GM23338 (cell line): ENCODE measurements around the gene NT5C. TPM values are rescaled to one million over a fixed set of nuclear protein-coding genes. Genes with fewer than 3 reads are reported as not detected.

Experiments used
- ATAC-seq: fragments of 200-7000 bp; cut with Tn5 transposase; 3 replicates; pipeline ENCODE4 v1.9.1; 2020
- DNase-seq: peaks from one replicate; pipeline ENCODE4 v3.0.0-alpha.2; 2015; ENCODE audit warnings: low spot score
- H2AFZ ChIP-seq: fragments of 200-600 bp; sonication (generic); 2 replicates; pipeline ENCODE4 v1.8.0; 2016; ENCODE audit warnings: antibody characterized with exemption, mild to moderate bottlenecking, moderate library complexity
- H3F3A ChIP-seq: fragments of 200-600 bp; sonication (generic); replicated peaks from 2 replicates; pipeline ENCODE4 v1.8.0; 2017; ENCODE audit warnings: antibody characterized with exemption, mixed run types, low read depth
- H3K27ac ChIP-seq: fragments of 200-600 bp; sonication (generic); 2 replicates; pipeline ENCODE4 v1.6.1; 2016; ENCODE audit warnings: low read depth
- H3K27me3 ChIP-seq: fragments of 200-600 bp; sonication (generic); 2 replicates; pipeline ENCODE4 v1.8.0; 2016; ENCODE audit warnings: mild to moderate bottlenecking, mixed run types, moderate library complexity; ENCODE audit not compliant: insufficient read depth
- H3K36me3 ChIP-seq: fragments of 200-600 bp; sonication (generic); 2 replicates; pipeline ENCODE4 v1.8.0; 2016; ENCODE audit warnings: mild to moderate bottlenecking; ENCODE audit not compliant: insufficient read depth
- H3K4me1 ChIP-seq: fragments of 200-600 bp; sonication (generic); 2 replicates; pipeline ENCODE4 v1.8.0; 2016; ENCODE audit warnings: mild to moderate bottlenecking, moderate library complexity; ENCODE audit not compliant: insufficient read depth
- H3K4me2 ChIP-seq: fragments of 200-600 bp; sonication (generic); 2 replicates; pipeline ENCODE4 v1.7.1; 2017; ENCODE audit warnings: mixed run types
- H3K4me3 ChIP-seq: fragments of 200-600 bp; sonication (generic); 2 replicates; pipeline ENCODE4 v1.6.1; 2016; ENCODE audit warnings: mixed run types
- H3K79me2 ChIP-seq: fragments of 200-600 bp; sonication (generic); replicated peaks from 2 replicates; pipeline ENCODE4 v1.8.0; 2017; ENCODE audit warnings: mild to moderate bottlenecking; ENCODE audit not compliant: insufficient read depth
- H3K9me2 ChIP-seq: fragments of 200-600 bp; sonication (generic); 2 replicates; pipeline ENCODE4 v1.8.0; 2017; ENCODE audit not compliant: insufficient read depth
- H4K20me1 ChIP-seq: fragments of 200-600 bp; sonication (generic); replicated peaks from 2 replicates; pipeline ENCODE4 v1.8.0; 2017; ENCODE audit warnings: mild to moderate bottlenecking; ENCODE audit not compliant: insufficient read depth
- H3K27ac Mint-ChIP-seq: 2 replicates; pipeline ENCODE4 v1.8.0; 2020; ENCODE audit warnings: inconsistent platforms, mild to moderate bottlenecking, moderate library complexity, mixed read lengths
- H3K27me3 Mint-ChIP-seq: 3 replicates; pipeline ENCODE4 v1.8.0; 2022; ENCODE audit warnings: low read depth, mild to moderate bottlenecking, moderate library complexity, mixed read lengths, inconsistent platforms; ENCODE audit not compliant: insufficient read depth, poor library complexity
- H3K36me3 Mint-ChIP-seq: 3 replicates; pipeline ENCODE4 v1.8.0; 2021; ENCODE audit warnings: low read depth, mild to moderate bottlenecking, inconsistent platforms, moderate library complexity, mixed read lengths
- H3K4me1 Mint-ChIP-seq: 3 replicates; pipeline ENCODE4 v1.8.0; 2020; ENCODE audit warnings: mild to moderate bottlenecking, inconsistent platforms, mixed read lengths
- H3K4me3 Mint-ChIP-seq: 3 replicates; pipeline ENCODE4 v1.8.0; 2021; ENCODE audit warnings: moderate library complexity, mild to moderate bottlenecking, inconsistent platforms, mixed read lengths
- H3K9me3 Mint-ChIP-seq: 3 replicates; pipeline ENCODE4 v1.8.0; 2020; ENCODE audit warnings: moderate library complexity, mild to moderate bottlenecking, inconsistent platforms, mixed read lengths
- CREB1 ChIP-seq: fragments of 250-450 bp; sonication (Bioruptor Pico); IDR thresholded peaks from 2 replicates; pipeline ENCODE4 v1.5.0; 2020; ENCODE audit warnings: low read depth, mild to moderate bottlenecking, moderate library complexity
- CTCF ChIP-seq, 2 experiments: fragments of 200-600 bp in 1 of 2; sonication (generic) in 1 of 2; conservative IDR thresholded peaks; 2 replicates each; pipeline versions ENCODE4 v1.5.1 to v1.6.1; 2016 to 2017; ENCODE audit warnings: antibody characterized with exemption in 2 of 2, low read depth in 2 of 2, mild to moderate bottlenecking in 2 of 2, moderate library complexity in 1 of 2
- EZH2 ChIP-seq: fragments of 200-600 bp; sonication (generic); IDR thresholded peaks from one replicate; pipeline ENCODE4 v1.8.0; 2017; ENCODE audit warnings: antibody characterized with exemption, mild to moderate bottlenecking, low read depth; ENCODE audit not compliant: unreplicated experiment
- EZH2phosphoT487 ChIP-seq: fragments of 200-600 bp; sonication (generic); IDR thresholded peaks from one replicate; pipeline ENCODE4 v1.8.1; 2018; ENCODE audit warnings: antibody characterized with exemption; ENCODE audit not compliant: unreplicated experiment
- JUNB ChIP-seq: IDR thresholded peaks from one replicate; pipeline ENCODE4 v1.6.1; 2016; ENCODE audit warnings: antibody characterized with exemption; ENCODE audit not compliant: unreplicated experiment
- POLR2AphosphoS5 ChIP-seq: IDR thresholded peaks from 2 replicates; pipeline ENCODE4 v1.6.1; 2016; ENCODE audit warnings: antibody characterized with exemption, low read depth
- STAT1 ChIP-seq: IDR thresholded peaks from one replicate; pipeline ENCODE4 v1.6.1; 2016; ENCODE audit warnings: antibody characterized with exemption; ENCODE audit not compliant: unreplicated experiment
- ZNF331 ChIP-seq: fragments of 250-450 bp; sonication (Bioruptor Pico); IDR thresholded peaks from 2 replicates; pipeline ENCODE4 v1.5.0; 2020; ENCODE audit warnings: low read depth, mild to moderate bottlenecking, moderate library complexity
- polyA plus RNA-seq: library from polyadenylated mRNA; unstranded; fragments of >200 nt; fragmentation: Nextera tagmentation; extraction: Ambion mirVana; gene quantifications from 2 replicates; pipeline ENCODE4 v1.2.1, GENCODE V29; 2016
- total RNA-seq: library from RNA; depleted of rRNA; stranded (reverse); fragments of >200 nt; shearing (Covaris generic); gene quantifications from 2 replicates; pipeline ENCODE4 v1.2.3, GENCODE V29; 2014
- TF ChIP-seq, protein P1 (sequence below): IDR thresholded peaks from 2 replicates; pipeline ENCODE4 v1.6.1; 2016; ENCODE audit warnings: antibody characterized with exemption
- TF ChIP-seq, protein P2 (sequence below): IDR thresholded peaks from one replicate; pipeline ENCODE4 v1.6.1; 2018; ENCODE audit warnings: antibody characterized with exemption; ENCODE audit not compliant: unreplicated experiment
- TF ChIP-seq, protein P3 (sequence below): fragments of 250-450 bp; sonication (Bioruptor Pico); IDR thresholded peaks from 2 replicates; pipeline ENCODE4 v1.5.0; 2020; ENCODE audit warnings: mild to moderate bottlenecking, moderate library complexity

Gene NT5C
- total and polyA plus RNA-seq, 2 experiments from 2014 or later: 91.7 to 120 TPM

DNA sequence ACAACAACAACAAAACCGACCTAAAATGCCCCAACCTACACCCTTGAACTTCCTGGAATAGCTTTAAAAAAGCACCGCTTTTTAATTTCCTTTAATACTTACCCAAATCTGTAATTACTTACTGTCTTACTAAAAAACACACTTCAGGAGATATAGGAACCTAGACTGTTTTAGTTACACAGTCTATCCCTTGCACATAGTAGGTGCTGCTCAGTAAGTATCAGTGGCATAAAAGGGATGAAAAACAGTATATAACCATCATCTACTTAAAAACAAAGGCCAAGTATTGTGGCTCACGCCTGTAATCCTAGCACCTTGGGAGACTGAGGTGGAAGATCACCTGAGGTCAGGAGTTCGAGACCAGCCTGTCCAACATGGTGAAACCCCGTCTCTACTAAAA is 45.1 kb upstream of the NT5C start (continued):
- TF ChIP-seq, protein P1, sequence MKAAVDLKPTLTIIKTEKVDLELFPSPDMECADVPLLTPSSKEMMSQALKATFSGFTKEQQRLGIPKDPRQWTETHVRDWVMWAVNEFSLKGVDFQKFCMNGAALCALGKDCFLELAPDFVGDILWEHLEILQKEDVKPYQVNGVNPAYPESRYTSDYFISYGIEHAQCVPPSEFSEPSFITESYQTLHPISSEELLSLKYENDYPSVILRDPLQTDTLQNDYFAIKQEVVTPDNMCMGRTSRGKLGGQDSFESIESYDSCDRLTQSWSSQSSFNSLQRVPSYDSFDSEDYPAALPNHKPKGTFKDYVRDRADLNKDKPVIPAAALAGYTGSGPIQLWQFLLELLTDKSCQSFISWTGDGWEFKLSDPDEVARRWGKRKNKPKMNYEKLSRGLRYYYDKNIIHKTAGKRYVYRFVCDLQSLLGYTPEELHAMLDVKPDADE: no peak
- TF ChIP-seq STAT1: no peak
- TF ChIP-seq, protein P2, sequence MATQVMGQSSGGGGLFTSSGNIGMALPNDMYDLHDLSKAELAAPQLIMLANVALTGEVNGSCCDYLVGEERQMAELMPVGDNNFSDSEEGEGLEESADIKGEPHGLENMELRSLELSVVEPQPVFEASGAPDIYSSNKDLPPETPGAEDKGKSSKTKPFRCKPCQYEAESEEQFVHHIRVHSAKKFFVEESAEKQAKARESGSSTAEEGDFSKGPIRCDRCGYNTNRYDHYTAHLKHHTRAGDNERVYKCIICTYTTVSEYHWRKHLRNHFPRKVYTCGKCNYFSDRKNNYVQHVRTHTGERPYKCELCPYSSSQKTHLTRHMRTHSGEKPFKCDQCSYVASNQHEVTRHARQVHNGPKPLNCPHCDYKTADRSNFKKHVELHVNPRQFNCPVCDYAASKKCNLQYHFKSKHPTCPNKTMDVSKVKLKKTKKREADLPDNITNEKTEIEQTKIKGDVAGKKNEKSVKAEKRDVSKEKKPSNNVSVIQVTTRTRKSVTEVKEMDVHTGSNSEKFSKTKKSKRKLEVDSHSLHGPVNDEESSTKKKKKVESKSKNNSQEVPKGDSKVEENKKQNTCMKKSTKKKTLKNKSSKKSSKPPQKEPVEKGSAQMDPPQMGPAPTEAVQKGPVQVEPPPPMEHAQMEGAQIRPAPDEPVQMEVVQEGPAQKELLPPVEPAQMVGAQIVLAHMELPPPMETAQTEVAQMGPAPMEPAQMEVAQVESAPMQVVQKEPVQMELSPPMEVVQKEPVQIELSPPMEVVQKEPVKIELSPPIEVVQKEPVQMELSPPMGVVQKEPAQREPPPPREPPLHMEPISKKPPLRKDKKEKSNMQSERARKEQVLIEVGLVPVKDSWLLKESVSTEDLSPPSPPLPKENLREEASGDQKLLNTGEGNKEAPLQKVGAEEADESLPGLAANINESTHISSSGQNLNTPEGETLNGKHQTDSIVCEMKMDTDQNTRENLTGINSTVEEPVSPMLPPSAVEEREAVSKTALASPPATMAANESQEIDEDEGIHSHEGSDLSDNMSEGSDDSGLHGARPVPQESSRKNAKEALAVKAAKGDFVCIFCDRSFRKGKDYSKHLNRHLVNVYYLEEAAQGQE: no peak
- no peak for TF ChIP-seq JUNB
- TF ChIP-seq CTCF (conservative IDR thresholded peaks at IDR 0.05; ENCODE audit: low read depth in 2 of 2): no peak
- no peak for TF ChIP-seq EZH2
- no peak for TF ChIP-seq EZH2phosphoT487

- Histone ChIP-seq H3K79me2 (peaks cover 88% of the 10 kb centered on the region), H3K9me2 (no peaks in the 10 kb centered on the region), H3K4me3 (no peak overlapping the region), H3K4me2 (no peak overlapping the region), H3K36me3 (peaks cover 70% of the 10 kb centered on the region), H3K27ac (peak overlapping the region; percentile 84), H3K27me3 (no peaks in the 10 kb centered on the region), H4K20me1 (peaks cover 62% of the 10 kb centered on the region), H3K4me1 (no peaks in the 10 kb centered on the region), H3F3A (peaks cover 60% of the 10 kb centered on the region), H2AFZ (no peak overlapping the region)
- TF ChIP-seq ZNF331 (no peak), JUNB (no peak), CREB1 (CRISPR knock-in tag) (no peak), EZH2 (no peak), STAT1 (no peak), POLR2AphosphoS5 (no peak)
- TF ChIP-seq, protein P3, sequence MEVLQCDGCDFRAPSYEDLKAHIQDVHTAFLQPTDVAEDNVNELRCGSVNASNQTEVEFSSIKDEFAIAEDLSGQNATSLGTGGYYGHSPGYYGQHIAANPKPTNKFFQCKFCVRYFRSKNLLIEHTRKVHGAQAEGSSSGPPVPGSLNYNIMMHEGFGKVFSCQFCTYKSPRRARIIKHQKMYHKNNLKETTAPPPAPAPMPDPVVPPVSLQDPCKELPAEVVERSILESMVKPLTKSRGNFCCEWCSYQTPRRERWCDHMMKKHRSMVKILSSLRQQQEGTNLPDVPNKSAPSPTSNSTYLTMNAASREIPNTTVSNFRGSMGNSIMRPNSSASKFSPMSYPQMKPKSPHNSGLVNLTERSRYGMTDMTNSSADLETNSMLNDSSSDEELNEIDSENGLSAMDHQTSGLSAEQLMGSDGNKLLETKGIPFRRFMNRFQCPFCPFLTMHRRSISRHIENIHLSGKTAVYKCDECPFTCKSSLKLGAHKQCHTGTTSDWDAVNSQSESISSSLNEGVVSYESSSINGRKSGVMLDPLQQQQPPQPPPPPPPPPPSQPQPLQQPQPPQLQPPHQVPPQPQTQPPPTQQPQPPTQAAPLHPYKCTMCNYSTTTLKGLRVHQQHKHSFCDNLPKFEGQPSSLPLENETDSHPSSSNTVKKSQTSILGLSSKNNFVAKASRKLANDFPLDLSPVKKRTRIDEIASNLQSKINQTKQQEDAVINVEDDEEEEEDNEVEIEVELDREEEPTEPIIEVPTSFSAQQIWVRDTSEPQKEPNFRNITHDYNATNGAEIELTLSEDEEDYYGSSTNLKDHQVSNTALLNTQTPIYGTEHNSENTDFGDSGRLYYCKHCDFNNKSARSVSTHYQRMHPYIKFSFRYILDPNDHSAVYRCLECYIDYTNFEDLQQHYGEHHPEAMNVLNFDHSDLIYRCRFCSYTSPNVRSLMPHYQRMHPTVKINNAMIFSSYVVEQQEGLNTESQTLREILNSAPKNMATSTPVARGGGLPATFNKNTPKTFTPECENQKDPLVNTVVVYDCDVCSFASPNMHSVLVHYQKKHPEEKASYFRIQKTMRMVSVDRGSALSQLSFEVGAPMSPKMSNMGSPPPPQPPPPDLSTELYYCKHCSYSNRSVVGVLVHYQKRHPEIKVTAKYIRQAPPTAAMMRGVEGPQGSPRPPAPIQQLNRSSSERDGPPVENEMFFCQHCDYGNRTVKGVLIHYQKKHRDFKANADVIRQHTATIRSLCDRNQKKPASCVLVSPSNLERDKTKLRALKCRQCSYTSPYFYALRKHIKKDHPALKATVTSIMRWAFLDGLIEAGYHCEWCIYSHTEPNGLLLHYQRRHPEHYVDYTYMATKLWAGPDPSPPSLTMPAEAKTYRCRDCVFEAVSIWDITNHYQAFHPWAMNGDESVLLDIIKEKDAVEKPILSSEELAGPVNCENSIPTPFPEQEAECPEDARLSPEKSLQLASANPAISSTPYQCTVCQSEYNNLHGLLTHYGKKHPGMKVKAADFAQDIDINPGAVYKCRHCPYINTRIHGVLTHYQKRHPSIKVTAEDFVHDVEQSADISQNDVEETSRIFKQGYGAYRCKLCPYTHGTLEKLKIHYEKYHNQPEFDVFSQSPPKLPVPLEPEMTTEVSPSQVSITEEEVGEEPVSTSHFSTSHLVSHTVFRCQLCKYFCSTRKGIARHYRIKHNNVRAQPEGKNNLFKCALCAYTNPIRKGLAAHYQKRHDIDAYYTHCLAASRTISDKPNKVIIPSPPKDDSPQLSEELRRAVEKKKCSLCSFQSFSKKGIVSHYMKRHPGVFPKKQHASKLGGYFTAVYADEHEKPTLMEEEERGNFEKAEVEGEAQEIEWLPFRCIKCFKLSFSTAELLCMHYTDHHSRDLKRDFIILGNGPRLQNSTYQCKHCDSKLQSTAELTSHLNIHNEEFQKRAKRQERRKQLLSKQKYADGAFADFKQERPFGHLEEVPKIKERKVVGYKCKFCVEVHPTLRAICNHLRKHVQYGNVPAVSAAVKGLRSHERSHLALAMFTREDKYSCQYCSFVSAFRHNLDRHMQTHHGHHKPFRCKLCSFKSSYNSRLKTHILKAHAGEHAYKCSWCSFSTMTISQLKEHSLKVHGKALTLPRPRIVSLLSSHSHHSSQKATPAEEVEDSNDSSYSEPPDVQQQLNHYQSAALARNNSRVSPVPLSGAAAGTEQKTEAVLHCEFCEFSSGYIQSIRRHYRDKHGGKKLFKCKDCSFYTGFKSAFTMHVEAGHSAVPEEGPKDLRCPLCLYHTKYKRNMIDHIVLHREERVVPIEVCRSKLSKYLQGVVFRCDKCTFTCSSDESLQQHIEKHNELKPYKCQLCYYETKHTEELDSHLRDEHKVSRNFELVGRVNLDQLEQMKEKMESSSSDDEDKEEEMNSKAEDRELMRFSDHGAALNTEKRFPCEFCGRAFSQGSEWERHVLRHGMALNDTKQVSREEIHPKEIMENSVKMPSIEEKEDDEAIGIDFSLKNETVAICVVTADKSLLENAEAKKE (CRISPR knock-in tag): no peak
- TF ChIP-seq, protein P1: no peak
- H3K4me3 Mint-ChIP-seq: no peak overlapping the region
- H3K27ac Mint-ChIP-seq: peak overlapping the region; percentile 75; the same call in 1 of the 2 replicates
- H3K36me3 Mint-ChIP-seq: peaks cover 88% of the 10 kb centered on the region
- DNase-seq (no peak), ATAC-seq (no peak)
- peaks cover 13% of the 10 kb centered on the region for H3K27me3 Mint-ChIP-seq
- peaks cover 7% of the 10 kb centered on the region; the same call in 1 of the 3 replicates for H3K4me1 Mint-ChIP-seq
- no peaks in the 10 kb centered on the region; the same call in 2 of the 3 replicates for H3K9me3 Mint-ChIP-seq
Observed at GRCh38 chr17:75174996-75175395, 43.5 kb upstream of the NT5C start.
